Fibroblast of the aortic adventitia (primary cell): ENCODE measurements around the gene MGMT. TPM values are rescaled to one million over a fixed set of nuclear protein-coding genes. Genes with fewer than 3 reads are reported as not detected.

ENCODE experiments used
- DNase-seq: peaks from one replicate; pipeline ENCODE4 v3.0.0-alpha.2; 2010; ENCODE audit warnings: low read depth
- H3K4me3 ChIP-seq: 2 replicates; pipeline ENCODE4 v1.5.1; 2011; ENCODE audit warnings: low read depth, mild to moderate bottlenecking, control low read depth, low read length, moderate library complexity
- total RNA-seq: library from RNA; depleted of rRNA; stranded (reverse); fragments of >200 nt; gene quantifications from 2 replicates; pipeline ENCODE4 v1.2.3, GENCODE V29; 2012; ENCODE audit warnings: low replicate concordance
- TF ChIP-seq, protein P1 (sequence below): IDR thresholded peaks from 2 replicates; pipeline ENCODE4 v1.5.1; 2011; ENCODE audit warnings: mild to moderate bottlenecking, low read length, control low read depth, inconsistent platforms; ENCODE audit not compliant: insufficient read depth

The MGMT gene
- total RNA-seq, 1 donor: 21.8 TPM

DNA sequence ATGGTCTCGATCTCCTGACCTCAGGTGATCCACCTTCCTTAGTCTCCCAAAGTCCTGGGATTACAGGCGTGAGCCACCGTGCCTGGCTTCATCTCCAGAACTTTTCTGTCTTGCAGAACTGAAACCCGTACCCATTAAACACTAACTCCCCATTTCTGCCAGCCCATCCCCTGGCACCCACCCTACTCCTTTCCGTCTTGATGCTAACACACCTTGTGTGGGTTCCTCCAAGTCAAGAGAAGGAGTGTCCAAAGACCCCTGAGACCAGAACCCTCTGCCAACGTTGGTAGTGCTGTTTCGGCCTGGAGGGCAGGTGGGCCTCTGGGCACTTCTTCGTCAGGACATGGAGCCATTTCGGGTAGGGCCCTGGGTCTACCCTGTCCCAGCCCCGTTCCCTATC is 83.6 kb downstream of the MGMT start:
- no peak overlapping the region for H3K4me3 ChIP-seq
- DNase-seq: no peak
- TF ChIP-seq, protein P1, sequence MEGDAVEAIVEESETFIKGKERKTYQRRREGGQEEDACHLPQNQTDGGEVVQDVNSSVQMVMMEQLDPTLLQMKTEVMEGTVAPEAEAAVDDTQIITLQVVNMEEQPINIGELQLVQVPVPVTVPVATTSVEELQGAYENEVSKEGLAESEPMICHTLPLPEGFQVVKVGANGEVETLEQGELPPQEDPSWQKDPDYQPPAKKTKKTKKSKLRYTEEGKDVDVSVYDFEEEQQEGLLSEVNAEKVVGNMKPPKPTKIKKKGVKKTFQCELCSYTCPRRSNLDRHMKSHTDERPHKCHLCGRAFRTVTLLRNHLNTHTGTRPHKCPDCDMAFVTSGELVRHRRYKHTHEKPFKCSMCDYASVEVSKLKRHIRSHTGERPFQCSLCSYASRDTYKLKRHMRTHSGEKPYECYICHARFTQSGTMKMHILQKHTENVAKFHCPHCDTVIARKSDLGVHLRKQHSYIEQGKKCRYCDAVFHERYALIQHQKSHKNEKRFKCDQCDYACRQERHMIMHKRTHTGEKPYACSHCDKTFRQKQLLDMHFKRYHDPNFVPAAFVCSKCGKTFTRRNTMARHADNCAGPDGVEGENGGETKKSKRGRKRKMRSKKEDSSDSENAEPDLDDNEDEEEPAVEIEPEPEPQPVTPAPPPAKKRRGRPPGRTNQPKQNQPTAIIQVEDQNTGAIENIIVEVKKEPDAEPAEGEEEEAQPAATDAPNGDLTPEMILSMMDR: no peak

DNA sequence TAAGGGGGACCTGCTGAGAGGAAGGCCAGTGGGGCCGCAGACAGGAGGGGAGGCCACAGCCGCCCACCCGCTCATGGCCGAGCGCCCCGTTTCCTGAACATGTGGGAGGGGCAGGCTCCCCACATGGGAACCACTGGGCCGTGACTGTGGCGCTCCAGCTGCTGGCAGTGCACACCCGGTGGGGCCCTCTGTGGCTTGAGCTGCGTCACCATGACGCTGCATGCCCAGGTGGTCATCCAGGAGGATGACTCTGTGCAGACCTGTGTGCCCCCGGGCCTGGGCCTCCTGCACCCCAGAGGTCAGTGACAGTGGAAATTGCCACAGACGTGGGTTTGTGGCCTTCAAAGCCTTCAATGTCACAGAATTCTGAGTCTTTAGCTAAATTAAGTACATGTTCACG is 85.1 kb downstream of the MGMT start:
- TF ChIP-seq, protein P1: no peak

DNA sequence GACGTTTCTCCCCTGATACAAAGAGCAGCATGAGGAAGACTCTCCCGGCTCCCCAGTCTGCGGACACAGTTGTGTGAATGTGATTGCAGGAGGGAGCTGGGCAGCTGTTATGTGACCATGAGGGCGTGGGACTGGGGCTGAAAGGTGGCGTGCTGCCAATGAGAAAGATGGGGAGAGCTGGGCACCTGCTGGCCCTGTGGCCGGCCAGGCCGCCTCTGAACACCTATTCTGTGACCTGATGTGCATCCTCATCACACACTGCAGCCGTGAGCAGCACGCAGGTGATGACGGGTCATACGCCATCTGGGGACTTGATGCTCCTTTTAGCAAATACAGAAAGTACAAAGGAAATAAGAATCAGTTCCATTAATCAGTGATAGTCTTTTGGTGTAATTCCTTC is 86.9 kb downstream of the MGMT start:
- H3K4me3 ChIP-seq: no peak overlapping the region
- no peak for DNase-seq
- TF ChIP-seq, protein P1: no peak

More for the DNA sequence above, 85.1 kb downstream of the MGMT start:
- H3K4me3 ChIP-seq: no peak overlapping the region
- DNase-seq: no peak

DNA sequence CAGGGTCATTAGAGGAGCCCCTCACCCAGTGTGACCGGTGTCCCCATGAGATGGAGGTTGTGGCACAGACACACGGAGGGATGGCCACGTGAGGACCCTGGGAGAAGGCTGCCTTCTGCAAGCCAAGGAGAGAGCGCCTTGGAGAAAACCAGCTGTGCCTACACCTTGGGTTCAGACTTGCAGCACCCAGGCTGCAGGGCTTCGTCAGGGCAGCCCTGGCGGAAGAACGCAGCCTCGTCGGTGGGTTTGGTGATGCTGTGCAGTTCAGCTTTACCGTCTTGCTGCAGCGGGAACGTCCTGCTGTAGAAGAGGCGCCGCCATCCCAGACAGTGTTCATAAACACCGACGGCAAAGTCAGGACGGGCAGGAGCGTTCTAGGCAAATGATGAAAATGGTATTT is 89.3 kb downstream of the MGMT start:
- TF ChIP-seq, protein P1: no peak
- H3K4me3 ChIP-seq: no peak overlapping the region

DNA sequence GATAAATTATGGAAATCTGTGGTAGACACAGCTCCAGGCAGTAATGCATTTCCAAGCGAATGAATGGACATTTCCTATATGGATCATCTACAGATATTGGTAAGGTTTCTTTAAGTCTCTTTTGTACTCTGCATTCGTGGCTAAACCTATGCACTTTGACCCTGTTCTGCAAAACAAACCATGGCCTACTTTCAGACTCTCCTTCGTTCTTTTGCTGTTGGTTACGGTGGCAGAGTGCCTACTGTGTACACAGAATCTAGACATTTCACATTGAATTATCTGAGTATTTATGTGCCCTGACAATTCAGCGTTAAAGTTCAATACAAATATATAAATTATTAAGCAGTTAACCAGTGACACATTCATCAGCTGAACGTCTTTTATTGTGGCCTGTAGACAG is 93.3 kb downstream of the MGMT start:
- TF ChIP-seq, protein P1: no peak
- H3K4me3 ChIP-seq: no peak overlapping the region
- no peak for DNase-seq

More for the DNA sequence above, 89.3 kb downstream of the MGMT start:
- DNase-seq: no peak

DNA sequence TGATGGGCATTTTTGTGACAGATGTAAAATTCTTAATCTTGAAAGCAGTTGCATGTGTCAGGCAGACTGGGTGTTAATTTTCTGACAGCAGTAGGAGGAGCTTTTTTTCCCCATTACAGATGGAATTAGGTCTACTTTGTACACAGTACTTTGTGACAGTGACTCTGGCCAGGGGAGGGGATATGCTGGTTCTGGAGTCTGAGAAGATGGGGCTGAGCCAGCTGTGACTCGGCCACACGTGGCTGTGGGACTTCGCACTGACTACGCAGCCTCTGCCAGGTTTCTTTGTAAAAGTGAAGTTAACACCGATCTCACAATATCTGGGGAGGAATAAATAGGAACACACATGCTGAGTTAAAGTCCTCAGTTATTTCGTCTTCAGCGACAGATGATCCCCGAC is 95.4 kb downstream of the MGMT start:
- no peak for DNase-seq
- H3K4me3 ChIP-seq: no peak overlapping the region
- TF ChIP-seq, protein P1: no peak

DNA sequence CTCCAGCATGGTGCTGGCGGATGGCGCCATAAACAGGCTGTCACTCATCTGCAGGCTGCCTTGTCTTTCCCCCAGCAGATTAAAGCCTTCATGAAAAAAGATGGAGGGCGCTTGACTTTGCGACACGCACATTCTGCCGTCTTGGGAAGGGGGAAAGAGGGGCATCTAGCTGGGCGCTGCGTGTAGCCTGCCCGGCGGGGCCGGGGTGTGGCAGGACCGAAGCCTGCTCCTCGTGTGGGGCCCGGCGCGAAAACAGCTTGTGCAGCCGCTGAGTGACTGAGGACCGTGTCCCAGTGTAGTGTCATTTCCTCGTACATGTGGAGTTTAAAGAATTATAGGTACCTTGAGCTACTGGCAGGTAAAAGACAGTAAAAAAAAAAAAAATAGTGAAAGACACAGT is 97.9 kb downstream of the MGMT start:
- TF ChIP-seq, protein P1: no peak
- H3K4me3 ChIP-seq: no peak overlapping the region
- DNase-seq: no peak
